A549 (cell line): ENCODE results near the gene SIRPA. TPM values are rescaled to one million over a fixed set of nuclear protein-coding genes. Genes with fewer than 3 reads are reported as not detected.
A peak's percentile ranks its signal among the peaks of the same experiment; 100 is the strongest.

Experiments used
- ATAC-seq, 2 experiments: fragments of 200-7000 bp in 1 of 2; fragments of >200 bp in 1 of 2; cut with Nextera tagmentation in 1 of 2; cut with Tn5 transposase in 1 of 2; 3 replicates each; pipeline versions ENCODE4 v1.8.0 to v1.9.1; 2018 to 2020; ENCODE audit warnings: mild to moderate bottlenecking in 1 of 2, moderate library complexity in 1 of 2
- CTCF ChIA-PET: fragments of 300-600 bp; sonication (Branson Sonifier 250); formaldehyde crosslinking; extraction: SDS; loops from one replicate; lab custom pipeline; 2021; ENCODE audit warnings: antibody characterized with exemption, inconsistent platforms; lab: Yijun Ruan, JAX
- POLR2A ChIA-PET: fragments of 350-600 bp; formaldehyde crosslinking; extraction: SDS; loops from one replicate; lab custom pipeline; 2021; ENCODE audit warnings: antibody characterized with exemption, inconsistent platforms; lab: Yijun Ruan, JAX
- DNase-seq, 2 experiments: peaks; one replicate each; pipeline versions ENCODE4 v3.0.0 to v3.0.0-alpha.2; 2011 to 2016; ENCODE audit warnings: low read depth in 1 of 2, low spot score in 1 of 2
- FAIRE-seq: peaks from 2 replicates; lab custom pipeline; 2011; peaks lifted over from hg19 to GRCh38; lab: Jason Lieb, UNC
- H3K27ac ChIP-seq, 2 experiments: fragments of >200 bp; sonication (Bioruptor Twin); formaldehyde crosslinking; 3 replicates each; pipeline ENCODE4 v1.5.1; 2016 to 2017
- H3K4me1 ChIP-seq: fragments of >200 bp; sonication (Bioruptor Twin); formaldehyde crosslinking; 3 replicates; pipeline ENCODE4 v1.6.1; 2016
- H3K4me2 ChIP-seq: fragments of >200 bp; sonication (Bioruptor Twin); formaldehyde crosslinking; 3 replicates; pipeline ENCODE4 v1.6.1; 2016
- H3K4me3 ChIP-seq: fragments of >200 bp; sonication (Bioruptor Twin); formaldehyde crosslinking; 3 replicates; pipeline ENCODE4 v1.5.1; 2016
- H3K9me3 ChIP-seq: fragments of >200 bp; sonication (Bioruptor Twin); formaldehyde crosslinking; 3 replicates; pipeline ENCODE4 v1.6.1; 2016
- BCL3 ChIP-seq: fragments of >200 bp; sonication (Bioruptor Twin); formaldehyde crosslinking; IDR thresholded peaks from 3 replicates; pipeline ENCODE4 v1.6.1; 2016
- CBX2 ChIP-seq: fragments of 200-600 bp; sonication (generic); IDR thresholded peaks from 2 replicates; pipeline ENCODE4 v1.6.1; 2016; ENCODE audit warnings: low read depth, mild to moderate bottlenecking, borderline replicate concordance
- CHD2 ChIP-seq: fragments of 150-350 bp; IDR thresholded peaks from 2 replicates; pipeline ENCODE4 v1.6.1; 2014; ENCODE audit warnings: low read length; ENCODE audit not compliant: partially characterized antibody
- CHD4 ChIP-seq: fragments of 200-600 bp; sonication (generic); IDR thresholded peaks from 2 replicates; pipeline ENCODE4 v1.6.1; 2016; ENCODE audit warnings: antibody characterized with exemption, mild to moderate bottlenecking, borderline replicate concordance
- CTCF ChIP-seq: fragments of >200 bp; sonication (Bioruptor Twin); formaldehyde crosslinking; IDR thresholded peaks from 3 replicates; pipeline ENCODE4 v1.5.1; 2016
- EHMT2 ChIP-seq: fragments of 200-600 bp; sonication (generic); IDR thresholded peaks from 2 replicates; pipeline ENCODE4 v1.6.1; 2016; ENCODE audit warnings: antibody characterized with exemption, low read depth, mild to moderate bottlenecking, moderate library complexity
- GATA3 ChIP-seq: IDR thresholded peaks from 2 replicates; pipeline ENCODE4 v1.6.1; 2012; ENCODE audit warnings: borderline replicate concordance
- HMGXB4 ChIP-seq: fragments of 250-450 bp; sonication (Bioruptor Pico); IDR thresholded peaks from 2 replicates; pipeline ENCODE4 v1.5.0; 2021; ENCODE audit warnings: mild to moderate bottlenecking, moderate library complexity, borderline replicate concordance
- JUN ChIP-seq, 2 experiments: fragments of >200 bp; sonication (Bioruptor Twin); formaldehyde crosslinking; IDR thresholded peaks; 2 replicates in 1 of 2; 3 replicates in 1 of 2; pipeline ENCODE4 v1.6.1; 2016 to 2017
- MAFK ChIP-seq: fragments of 450-650 bp; IDR thresholded peaks from 2 replicates; pipeline ENCODE4 v1.6.1; 2014; ENCODE audit not compliant: partially characterized antibody
- NFE2L2 ChIP-seq: fragments of 150-350 bp; conservative IDR thresholded peaks from 2 replicates; pipeline ENCODE4 v1.6.1; 2014; ENCODE audit warnings: low read length
- NPAS2 ChIP-seq: fragments of 250-450 bp; sonication (Bioruptor Pico); IDR thresholded peaks from 2 replicates; pipeline ENCODE4 v1.8.0; 2022; ENCODE audit warnings: mild to moderate bottlenecking, moderate library complexity, borderline replicate concordance
- PHF8 ChIP-seq: fragments of 200-600 bp; sonication (generic); IDR thresholded peaks from 2 replicates; pipeline ENCODE4 v1.6.1; 2016; ENCODE audit warnings: low read depth, mild to moderate bottlenecking, antibody characterized with exemption, moderate library complexity, borderline replicate concordance
- POLR2AphosphoS2 ChIP-seq: conservative IDR thresholded peaks from 2 replicates; pipeline ENCODE4 v1.6.1; 2012; ENCODE audit warnings: low read length, improper control_type of control experiment, inconsistent platforms
- RARB ChIP-seq: fragments of 250-450 bp; sonication (Bioruptor Pico); IDR thresholded peaks from 2 replicates; pipeline ENCODE4 v1.8.0; 2021; ENCODE audit warnings: mild to moderate bottlenecking, moderate library complexity
- RFX5 ChIP-seq: fragments of 450-650 bp; IDR thresholded peaks from 2 replicates; pipeline ENCODE4 v1.7.1; 2014; ENCODE audit warnings: antibody characterized with exemption, mild to moderate bottlenecking, moderate library complexity
- RNF2 ChIP-seq: fragments of 200-600 bp; sonication (generic); IDR thresholded peaks from 2 replicates; pipeline ENCODE4 v1.6.1; 2016; ENCODE audit warnings: low read depth, mild to moderate bottlenecking, antibody characterized with exemption, moderate library complexity, borderline replicate concordance
- SREBF2 ChIP-seq: fragments of 450-650 bp; IDR thresholded peaks from 2 replicates; pipeline ENCODE4 v1.6.1; 2014; ENCODE audit warnings: mild to moderate bottlenecking, moderate library complexity
- ZC3H11A ChIP-seq: fragments of 450-650 bp; IDR thresholded peaks from 2 replicates; pipeline ENCODE4 v1.6.1; 2014; ENCODE audit warnings: antibody characterized with exemption, mild to moderate bottlenecking
- WGBS: methylation state at CpG from one replicate; pipeline ENCODE4 v1.1.6; 2017; ENCODE audit errors: missing lambda C conversion rate; 5-methylcytosine and 5-hydroxymethylcytosine counted together
- polyA plus RNA-seq, 4 experiments: library from polyadenylated mRNA; depleted of rRNA in 3 of 4; stranded (reverse); fragments of >200 nt; fragmentation: RNase III in 1 of 4; extraction: RNeasy Plus Mini Kit Qiagen cat#74134 plus additional on column Dnase treatment in 1 of 4; gene quantifications; 2 replicates in 3 of 4; 3 replicates in 1 of 4; pipeline ENCODE4 v1.2.3, GENCODE V29; 2011 to 2017
- TF ChIP-seq, protein P1 (sequence below): IDR thresholded peaks from 2 replicates; pipeline ENCODE4 v1.6.1; 2012

The SIRPA gene
- polyA plus RNA-seq, 2 of the 4 experiments (the other 2 are of a cell fraction), result 12.8 to 21.6 TPM

DNA sequence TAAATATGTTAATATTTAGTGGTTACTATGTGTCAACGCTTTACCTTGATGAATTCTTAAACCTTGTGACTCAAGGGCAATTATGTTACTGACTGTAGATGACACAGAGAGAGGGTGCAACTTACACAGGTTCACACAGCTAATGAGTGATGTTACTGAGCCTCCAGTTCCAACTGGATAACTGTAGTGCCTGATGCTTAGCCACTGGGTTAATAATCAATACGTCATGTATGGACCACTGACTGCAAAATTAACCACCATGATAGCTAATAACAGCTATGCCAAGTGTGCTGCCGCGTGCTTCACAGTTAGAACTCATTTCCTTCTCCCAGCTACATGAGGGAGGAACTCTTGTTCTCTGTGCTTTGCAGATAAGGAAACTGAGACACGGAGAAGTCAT lies 45.4 kb downstream of the SIRPA start:
- POLR2A ChIA-PET, result no interaction called here
- no peak overlapping the region for H3K4me2 ChIP-seq
- no peak for DNase-seq

GRCh38 chr20:1941226-1941625 lies 46.0 kb downstream of the SIRPA start:
- TF ChIP-seq MAFK (peak; percentile 26), RNF2 (no peak), ZC3H11A (no peak), NPAS2 (CRISPR knock-in tag) (no peak), EHMT2 (no peak)
- ATAC-seq, result no peak

More for the DNA sequence above, 45.4 kb downstream of the SIRPA start:
- TF ChIP-seq NFE2L2, result no peak
- no peak for TF ChIP-seq RFX5
- no peak for TF ChIP-seq EHMT2
- no peak for TF ChIP-seq POLR2AphosphoS2
- TF ChIP-seq RARB (CRISPR knock-in tag), result no peak
- no peak for TF ChIP-seq PHF8
- TF ChIP-seq CHD4, result no peak
- TF ChIP-seq CTCF, result no peak
- no peak for TF ChIP-seq JUN (IDR thresholded peaks at IDR 0.05)
- no peak for TF ChIP-seq HMGXB4 (CRISPR knock-in tag)
- no peak for TF ChIP-seq CHD2
- TF ChIP-seq, protein P1, sequence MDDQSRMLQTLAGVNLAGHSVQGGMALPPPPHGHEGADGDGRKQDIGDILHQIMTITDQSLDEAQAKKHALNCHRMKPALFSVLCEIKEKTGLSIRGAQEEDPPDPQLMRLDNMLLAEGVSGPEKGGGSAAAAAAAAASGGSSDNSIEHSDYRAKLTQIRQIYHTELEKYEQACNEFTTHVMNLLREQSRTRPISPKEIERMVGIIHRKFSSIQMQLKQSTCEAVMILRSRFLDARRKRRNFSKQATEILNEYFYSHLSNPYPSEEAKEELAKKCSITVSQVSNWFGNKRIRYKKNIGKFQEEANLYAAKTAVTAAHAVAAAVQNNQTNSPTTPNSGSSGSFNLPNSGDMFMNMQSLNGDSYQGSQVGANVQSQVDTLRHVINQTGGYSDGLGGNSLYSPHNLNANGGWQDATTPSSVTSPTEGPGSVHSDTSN, result no peak
- TF ChIP-seq CBX2, result no peak
- TF ChIP-seq SREBF2, result no peak
- no peak for TF ChIP-seq BCL3
- no peak for TF ChIP-seq GATA3
- no peak for ATAC-seq
- CTCF ChIA-PET, result interaction anchor here (3.5 kb wide), 1 partner anchor 163 kb away, joined by 10 read pairs; no protein-coding TSS in a partner anchor
- FAIRE-seq, result peak; percentile 49
- 90% methylated on average over 5 of the region's 5 CpGs for WGBS
- H3K4me1 ChIP-seq, result no peaks in the 10 kb centered on the region
- H3K27ac ChIP-seq, result no peak overlapping the region
- H3K4me3 ChIP-seq, result no peak overlapping the region
- no peaks in the 10 kb centered on the region for H3K9me3 ChIP-seq

More at GRCh38 chr20:1941226-1941625, 46.0 kb downstream of the SIRPA start:
- DNase-seq, result no peak
- ChIA-PET POLR2A (no interaction called here), CTCF (interaction anchor here (3.5 kb wide), 1 partner anchor 164 kb away, joined by 10 read pairs; no protein-coding TSS in a partner anchor)
- 66% methylated on average over 8 of the region's 8 CpGs for WGBS
- Histone ChIP-seq H3K9me3 (no peaks in the 10 kb centered on the region), H3K4me2 (no peak overlapping the region), H3K4me1 (no peaks in the 10 kb centered on the region), H3K27ac (no peak overlapping the region), H3K4me3 (no peak overlapping the region)
- FAIRE-seq, result no peak
